ENCODE data around the gene MTAP.

Gene MTAP

GRCh38 chr9:21968331-21969010, 166.0 kb downstream of the MTAP start:
- H3K9ac ChIP-seq (ENCODE audit: low read length in 2 of 2): no peak overlapping the region
- no peaks in the 10 kb centered on the region for H3K36me3 ChIP-seq (ENCODE audit: control insufficient read depth in 2 of 2, insufficient read depth in 2 of 2, low read length in 2 of 2)
- no peak overlapping the region for H3K27ac ChIP-seq (ENCODE audit: low read length)
- H3K4me3 ChIP-seq (ENCODE audit: low read length in 2 of 2): peak overlapping the region in 1 of 2 donors; percentile 22
- peaks cover 15% of the 10 kb centered on the region for H3K4me1 ChIP-seq (ENCODE audit: control insufficient read depth, insufficient read depth, low read length)
- H3K9me3 ChIP-seq (ENCODE audit: control insufficient read depth in 2 of 2, low read length in 2 of 2): peaks cover 0 to 6% of the 10 kb centered on the region in 2 donors
- peaks cover 73 to 84% of the 10 kb centered on the region in 2 donors for H3K27me3 ChIP-seq (ENCODE audit: control insufficient read depth in 1 of 2, insufficient read depth in 2 of 2, low read length in 2 of 2)

- H3K27me3 ChIP-seq (ENCODE audit: control insufficient read depth in 1 of 2, insufficient read depth in 2 of 2, low read length in 2 of 2): peaks cover 81 to 92% of the 10 kb centered on the region in 2 donors
Observed at GRCh38 chr9:21969011-21969940, 166.8 kb downstream of the MTAP start.

GRCh38 chr9:21969951-21970799, 167.7 kb downstream of the MTAP start:
- Histone ChIP-seq H3K9me3 (ENCODE audit: control insufficient read depth in 2 of 2, low read length in 2 of 2) (peaks cover 0 to 6% of the 10 kb centered on the region in 2 donors), H3K4me3 (ENCODE audit: low read length in 2 of 2) (no peak overlapping the region), H3K4me1 (ENCODE audit: control insufficient read depth, insufficient read depth, low read length) (peaks cover 19% of the 10 kb centered on the region), H3K27me3 (ENCODE audit: control insufficient read depth in 1 of 2, insufficient read depth in 2 of 2, low read length in 2 of 2) (peaks cover 85 to 94% of the 10 kb centered on the region in 2 donors), H3K27ac (ENCODE audit: low read length) (no peak overlapping the region), H3K9ac (ENCODE audit: low read length in 2 of 2) (no peak overlapping the region), H3K36me3 (ENCODE audit: control insufficient read depth in 2 of 2, insufficient read depth in 2 of 2, low read length in 2 of 2) (no peaks in the 10 kb centered on the region)

More at GRCh38 chr9:21969011-21969940, 166.8 kb downstream of the MTAP start:
- Histone ChIP-seq H3K36me3 (ENCODE audit: control insufficient read depth in 2 of 2, insufficient read depth in 2 of 2, low read length in 2 of 2) (no peaks in the 10 kb centered on the region), H3K9ac (ENCODE audit: low read length in 2 of 2) (no peak overlapping the region), H3K4me3 (ENCODE audit: low read length in 2 of 2) (no peak overlapping the region), H3K27ac (ENCODE audit: low read length) (no peak overlapping the region), H3K9me3 (ENCODE audit: control insufficient read depth in 2 of 2, low read length in 2 of 2) (peaks cover 0 to 6% of the 10 kb centered on the region in 2 donors), H3K4me1 (ENCODE audit: control insufficient read depth, insufficient read depth, low read length) (peaks cover 16% of the 10 kb centered on the region)

GRCh38 chr9:21970800-21971640, 168.6 kb downstream of the MTAP start:
- Histone ChIP-seq H3K36me3 (ENCODE audit: control insufficient read depth in 2 of 2, insufficient read depth in 2 of 2, low read length in 2 of 2) (no peaks in the 10 kb centered on the region), H3K9ac (ENCODE audit: low read length in 2 of 2) (no peak overlapping the region), H3K9me3 (ENCODE audit: control insufficient read depth in 2 of 2, low read length in 2 of 2) (peaks cover 0 to 6% of the 10 kb centered on the region in 2 donors), H3K27ac (ENCODE audit: low read length) (no peak overlapping the region), H3K4me1 (ENCODE audit: control insufficient read depth, insufficient read depth, low read length) (peaks cover 15% of the 10 kb centered on the region), H3K4me3 (ENCODE audit: low read length in 2 of 2) (no peak overlapping the region), H3K27me3 (ENCODE audit: control insufficient read depth in 1 of 2, insufficient read depth in 2 of 2, low read length in 2 of 2) (peaks cover 85 to 94% of the 10 kb centered on the region in 2 donors)

- Histone ChIP-seq H3K36me3 (ENCODE audit: control insufficient read depth in 2 of 2, insufficient read depth in 2 of 2, low read length in 2 of 2) (no peaks in the 10 kb centered on the region), H3K27me3 (ENCODE audit: control insufficient read depth in 1 of 2, insufficient read depth in 2 of 2, low read length in 2 of 2) (peaks cover 85 to 95% of the 10 kb centered on the region in 2 donors)
Observed at GRCh38 chr9:21972361-21972760, 169.9 kb downstream of the MTAP start.

GRCh38 chr9:21974343-21974721, 171.9 kb downstream of the MTAP start:
- Histone ChIP-seq H3K4me3 (ENCODE audit: low read length in 2 of 2) (peak overlapping the region; percentile 41 to 60), H3K36me3 (ENCODE audit: control insufficient read depth in 2 of 2, insufficient read depth in 2 of 2, low read length in 2 of 2) (no peaks in the 10 kb centered on the region), H3K4me1 (ENCODE audit: control insufficient read depth, insufficient read depth, low read length) (peaks cover 15% of the 10 kb centered on the region), H3K27me3 (ENCODE audit: control insufficient read depth in 1 of 2, insufficient read depth in 2 of 2, low read length in 2 of 2) (peaks cover 71 to 91% of the 10 kb centered on the region in 2 donors), H3K9ac (ENCODE audit: low read length in 2 of 2) (no peak overlapping the region), H3K27ac (ENCODE audit: low read length) (no peak overlapping the region), H3K9me3 (ENCODE audit: control insufficient read depth in 2 of 2, low read length in 2 of 2) (peaks cover 0 to 1% of the 10 kb centered on the region in 2 donors)

More at GRCh38 chr9:21972361-21972760, 169.9 kb downstream of the MTAP start:
- Histone ChIP-seq H3K9ac (ENCODE audit: low read length in 2 of 2) (no peak overlapping the region), H3K4me1 (ENCODE audit: control insufficient read depth, insufficient read depth, low read length) (peaks cover 15% of the 10 kb centered on the region), H3K9me3 (ENCODE audit: control insufficient read depth in 2 of 2, low read length in 2 of 2) (peaks cover 0 to 6% of the 10 kb centered on the region in 2 donors), H3K27ac (ENCODE audit: low read length) (no peak overlapping the region), H3K4me3 (ENCODE audit: low read length in 2 of 2) (no peak overlapping the region)

GRCh38 chr9:21974722-21975409, 172.4 kb downstream of the MTAP start:
- Histone ChIP-seq H3K9me3 (ENCODE audit: control insufficient read depth in 2 of 2, low read length in 2 of 2) (no peaks in the 10 kb centered on the region), H3K9ac (ENCODE audit: low read length in 2 of 2) (no peak overlapping the region), H3K4me3 (ENCODE audit: low read length in 2 of 2) (peak overlapping the region; percentile 41 to 60), H3K4me1 (ENCODE audit: control insufficient read depth, insufficient read depth, low read length) (peaks cover 15% of the 10 kb centered on the region), H3K27ac (ENCODE audit: low read length) (no peak overlapping the region), H3K27me3 (ENCODE audit: control insufficient read depth in 1 of 2, insufficient read depth in 2 of 2, low read length in 2 of 2) (peaks cover 68 to 91% of the 10 kb centered on the region in 2 donors), H3K36me3 (ENCODE audit: control insufficient read depth in 2 of 2, insufficient read depth in 2 of 2, low read length in 2 of 2) (no peaks in the 10 kb centered on the region)

- no peak overlapping the region for H3K4me3 ChIP-seq (ENCODE audit: low read length in 2 of 2)
- H3K9ac ChIP-seq (ENCODE audit: low read length in 2 of 2): no peak overlapping the region
- peaks cover 53 to 86% of the 10 kb centered on the region in 2 donors for H3K27me3 ChIP-seq (ENCODE audit: control insufficient read depth in 1 of 2, insufficient read depth in 2 of 2, low read length in 2 of 2)
- no peaks in the 10 kb centered on the region for H3K36me3 ChIP-seq (ENCODE audit: control insufficient read depth in 2 of 2, insufficient read depth in 2 of 2, low read length in 2 of 2)
- H3K27ac ChIP-seq (ENCODE audit: low read length): no peak overlapping the region
- no peaks in the 10 kb centered on the region for H3K9me3 ChIP-seq (ENCODE audit: control insufficient read depth in 2 of 2, low read length in 2 of 2)
- peaks cover 9% of the 10 kb centered on the region for H3K4me1 ChIP-seq (ENCODE audit: control insufficient read depth, insufficient read depth, low read length)
Observed at GRCh38 chr9:21976334-21976875, 174.0 kb downstream of the MTAP start.

- H3K9ac ChIP-seq (ENCODE audit: low read length in 2 of 2): no peak overlapping the region
- H3K27ac ChIP-seq (ENCODE audit: low read length): no peak overlapping the region
- H3K36me3 ChIP-seq (ENCODE audit: control insufficient read depth in 2 of 2, insufficient read depth in 2 of 2, low read length in 2 of 2): no peaks in the 10 kb centered on the region
- no peaks in the 10 kb centered on the region for H3K4me1 ChIP-seq (ENCODE audit: control insufficient read depth, insufficient read depth, low read length)
- H3K27me3 ChIP-seq (ENCODE audit: control insufficient read depth in 1 of 2, insufficient read depth in 2 of 2, low read length in 2 of 2): peaks cover 10 to 62% of the 10 kb centered on the region in 2 donors
- H3K4me3 ChIP-seq (ENCODE audit: low read length in 2 of 2): no peak overlapping the region
- no peaks in the 10 kb centered on the region for H3K9me3 ChIP-seq (ENCODE audit: control insufficient read depth in 2 of 2, low read length in 2 of 2)
Observed at GRCh38 chr9:21982391-21982790, 180.0 kb downstream of the MTAP start.
